ENCODE data around the gene NAA60. TPM values are rescaled to one million over a fixed set of nuclear protein-coding genes. Genes with fewer than 3 reads are reported as not detected.

The NAA60 gene
- total RNA-seq, 1 donor from 2014 or later: 48.9 TPM

- Mint-ChIP-seq H3K4me1 (no peaks in the 10 kb centered on the region), H3K27me3 (ENCODE audit: low read depth) (no peaks in the 10 kb centered on the region), H3K27ac (ENCODE audit: unreplicated experiment) (no peak overlapping the region), H3K4me3 (no peak overlapping the region), H3K36me3 (ENCODE audit: low read depth) (peaks cover 11% of the 10 kb centered on the region), H3K9me3 (no peaks in the 10 kb centered on the region)
- DNase-seq (ENCODE audit: low read depth, low spot score): no peak
- TF ChIP-seq CTCF (conservative IDR thresholded peaks at IDR 0.05): no peak
Measured at GRCh38 chr16:3510416-3510815, 66.9 kb downstream of the NAA60 start.

GRCh38 chr16:3511286-3512180 is 68.1 kb downstream of the NAA60 start:
- H3K36me3 Mint-ChIP-seq (ENCODE audit: low read depth): peaks cover 13% of the 10 kb centered on the region
- H3K4me1 Mint-ChIP-seq: no peaks in the 10 kb centered on the region
- no peak for TF ChIP-seq CTCF (conservative IDR thresholded peaks at IDR 0.05)
- no peak overlapping the region for H3K4me3 Mint-ChIP-seq
- no peak for DNase-seq (ENCODE audit: low read depth, low spot score)
- H3K9me3 Mint-ChIP-seq: no peaks in the 10 kb centered on the region
- H3K27ac Mint-ChIP-seq (ENCODE audit: unreplicated experiment): no peak overlapping the region
- H3K27me3 Mint-ChIP-seq (ENCODE audit: low read depth): no peaks in the 10 kb centered on the region

GRCh38 chr16:3513892-3514583 is 70.6 kb downstream of the NAA60 start:
- Mint-ChIP-seq H3K27ac (ENCODE audit: unreplicated experiment) (no peak overlapping the region), H3K36me3 (ENCODE audit: low read depth) (peaks cover 5% of the 10 kb centered on the region), H3K9me3 (no peaks in the 10 kb centered on the region), H3K27me3 (ENCODE audit: low read depth) (no peaks in the 10 kb centered on the region), H3K4me1 (no peaks in the 10 kb centered on the region), H3K4me3 (no peak overlapping the region)
- no peak for DNase-seq (ENCODE audit: low read depth, low spot score)
- TF ChIP-seq CTCF (conservative IDR thresholded peaks at IDR 0.05): no peak

GRCh38 chr16:3514621-3515020 is 71.1 kb downstream of the NAA60 start:
- H3K36me3 Mint-ChIP-seq (ENCODE audit: low read depth): peaks cover 5% of the 10 kb centered on the region
- no peak overlapping the region for H3K27ac Mint-ChIP-seq (ENCODE audit: unreplicated experiment)
- TF ChIP-seq CTCF (conservative IDR thresholded peaks at IDR 0.05): no peak

GRCh38 chr16:3515897-3516296 is 72.4 kb downstream of the NAA60 start:
- Mint-ChIP-seq H3K4me1 (no peaks in the 10 kb centered on the region), H3K9me3 (no peaks in the 10 kb centered on the region), H3K27ac (ENCODE audit: unreplicated experiment) (no peak overlapping the region), H3K4me3 (no peak overlapping the region), H3K27me3 (ENCODE audit: low read depth) (no peaks in the 10 kb centered on the region), H3K36me3 (ENCODE audit: low read depth) (peaks cover 5% of the 10 kb centered on the region)
- TF ChIP-seq CTCF (conservative IDR thresholded peaks at IDR 0.05): no peak
- DNase-seq (ENCODE audit: low read depth, low spot score): no peak

More at GRCh38 chr16:3514621-3515020, 71.1 kb downstream of the NAA60 start:
- Mint-ChIP-seq H3K9me3 (no peaks in the 10 kb centered on the region), H3K27me3 (ENCODE audit: low read depth) (no peaks in the 10 kb centered on the region), H3K4me3 (no peak overlapping the region), H3K4me1 (no peaks in the 10 kb centered on the region)
- no peak for DNase-seq (ENCODE audit: low read depth, low spot score)

All from neural crest cell (in vitro differentiated cells).